Measurements from ENCODE around the gene ARHGEF16.

The ARHGEF16 gene

GRCh38 chr1:3453891-3454810 is at the start of gene ARHGEF16:
Gene ARHGEF16, plus strand, starts transcription at chr1:3454665. Its CDS starts 8,420 bp downstream, at chr1:3463085.
- DNase-seq, result peak; percentile 49

GRCh38 chr1:3404801-3405200 is 49.7 kb upstream of the ARHGEF16 start:
- DNase-seq, result no peak

- no peak for DNase-seq
Observed at GRCh38 chr1:3405491-3405890, 49.0 kb upstream of the ARHGEF16 start.

- DNase-seq, result no peak
Observed at GRCh38 chr1:3405974-3406867, 48.2 kb upstream of the ARHGEF16 start.

- DNase-seq, result no peak
Observed at GRCh38 chr1:3407021-3407420, 47.4 kb upstream of the ARHGEF16 start.

GRCh38 chr1:3408751-3409266 is 45.7 kb upstream of the ARHGEF16 start:
- no peak for DNase-seq

GRCh38 chr1:3409366-3410141 is 44.9 kb upstream of the ARHGEF16 start:
- DNase-seq, result no peak

- DNase-seq, result no peak
Observed at GRCh38 chr1:3410142-3410925, 44.1 kb upstream of the ARHGEF16 start.

GRCh38 chr1:3411806-3412205 is 42.7 kb upstream of the ARHGEF16 start:
- no peak for DNase-seq

GRCh38 chr1:3412376-3412775 is 42.1 kb upstream of the ARHGEF16 start:
- DNase-seq, result no peak

GRCh38 chr1:3413975-3414710 is 40.3 kb upstream of the ARHGEF16 start:
- DNase-seq, result no peak

GRCh38 chr1:3415260-3416090 is 39.0 kb upstream of the ARHGEF16 start:
- DNase-seq, result no peak

GRCh38 chr1:3417082-3417739 is 37.3 kb upstream of the ARHGEF16 start:
- DNase-seq, result no peak

GRCh38 chr1:3417934-3418333 is 36.5 kb upstream of the ARHGEF16 start:
- DNase-seq, result no peak

- DNase-seq, result no peak
Observed at GRCh38 chr1:3418600-3418999, 35.9 kb upstream of the ARHGEF16 start.

- no peak for DNase-seq
Observed at GRCh38 chr1:3419415-3420204, 34.9 kb upstream of the ARHGEF16 start.

GRCh38 chr1:3420218-3420951 is 34.1 kb upstream of the ARHGEF16 start:
- no peak for DNase-seq

- no peak for DNase-seq
Observed at GRCh38 chr1:3422638-3423037, 31.8 kb upstream of the ARHGEF16 start.
